Measurements from ENCODE around the gene OPN3.

The OPN3 gene

GRCh38 chr1:241586905-241587512, 53.2 kb downstream of the OPN3 start:
- no peak for DNase-seq

GRCh38 chr1:241582921-241583321, 57.2 kb downstream of the OPN3 start:
- DNase-seq: no peak

GRCh38 chr1:241579434-241579833, 60.7 kb downstream of the OPN3 start:
- no peak for DNase-seq

- DNase-seq: no peak
Observed at GRCh38 chr1:241574154-241574553, 66.0 kb downstream of the OPN3 start.

- DNase-seq: no peak
Observed at GRCh38 chr1:241569848-241570247, 70.3 kb downstream of the OPN3 start.

GRCh38 chr1:241560849-241561187, 79.4 kb downstream of the OPN3 start:
- DNase-seq: no peak

- no peak for DNase-seq
Observed at GRCh38 chr1:241560146-241560848, 79.9 kb downstream of the OPN3 start.

- no peak for DNase-seq
Observed at GRCh38 chr1:241557551-241558193, 82.5 kb downstream of the OPN3 start.

- DNase-seq: no peak
Observed at GRCh38 chr1:241557031-241557430, 83.1 kb downstream of the OPN3 start.

GRCh38 chr1:241555526-241555925, 84.6 kb downstream of the OPN3 start:
- no peak for DNase-seq

- no peak for DNase-seq
Observed at GRCh38 chr1:241553886-241554592, 86.1 kb downstream of the OPN3 start.

GRCh38 chr1:241551759-241552638, 88.2 kb downstream of the OPN3 start:
- no peak for DNase-seq

GRCh38 chr1:241550318-241550717, 89.9 kb downstream of the OPN3 start:
- DNase-seq: no peak

- no peak for DNase-seq
Observed at GRCh38 chr1:241548008-241548407, 92.2 kb downstream of the OPN3 start.

Measured in T1000 (cell line).